Inflammatory macrophage (primary cell): ENCODE data around the gene NCR2.
"Not testable (repeated sequence)": the region's sequence is repeated elsewhere in the genome, so short reads cannot be mapped to it uniquely, and the experiment has no call there.

Experiments
- DNase-seq, 2 donors: peaks; one replicate each; pipeline ENCODE4 v3.0.0-alpha.2; 2020 to 2022
- total RNA-seq, 18 experiments: gene quantifications; one replicate each; lab custom pipeline; 2026; ENCODE audit warnings: mixed read lengths in 6 of 18, inconsistent platforms in 2 of 18; lab: John Stamatoyannopoulos, UW

Gene NCR2, protein sequence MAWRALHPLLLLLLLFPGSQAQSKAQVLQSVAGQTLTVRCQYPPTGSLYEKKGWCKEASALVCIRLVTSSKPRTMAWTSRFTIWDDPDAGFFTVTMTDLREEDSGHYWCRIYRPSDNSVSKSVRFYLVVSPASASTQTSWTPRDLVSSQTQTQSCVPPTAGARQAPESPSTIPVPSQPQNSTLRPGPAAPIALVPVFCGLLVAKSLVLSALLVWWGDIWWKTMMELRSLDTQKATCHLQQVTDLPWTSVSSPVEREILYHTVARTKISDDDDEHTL
- total RNA-seq = 0 to 0.03 (median 0) reads per million in 18 experiments

DNA sequence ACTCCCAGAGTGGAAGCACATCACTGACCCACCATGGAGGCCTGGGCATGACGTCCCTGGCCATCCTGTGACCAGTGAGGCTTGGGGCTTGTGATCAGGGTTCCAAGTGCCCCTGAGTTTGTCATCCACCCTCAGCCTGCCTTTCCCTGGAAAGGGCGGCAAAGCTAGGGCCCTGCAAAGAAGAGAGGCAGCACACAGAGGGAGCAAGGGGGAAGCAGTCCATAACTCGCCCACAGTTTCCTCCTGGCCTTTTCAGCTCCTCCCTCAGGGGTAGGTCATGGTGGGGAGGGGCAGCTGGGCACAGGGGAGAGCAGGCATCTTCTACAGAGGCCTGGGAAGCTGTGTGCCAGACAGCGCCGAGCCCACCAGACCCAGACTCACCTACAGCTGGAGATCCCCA lies at the start of gene NCR2:
NCR2 (plus strand) TSS at position 313 of the 400 bp plus-strand sequence. CDS start 269 bp downstream, outside the sequence.
- no peak for DNase-seq

GRCh38 chr6:41286544-41287346 lies 48.7 kb upstream of the NCR2 start, which contains the start of gene TREM1:
TSS of gene TREM1 (minus strand) at chr6:41286682. CDS start at chr6:41286655, 27 bp downstream.
- DNase-seq = peak; percentile 94 to 97

- DNase-seq = peak; percentile 33 to 39
Measured at GRCh38 chr6:41288030-41288753, 47.2 kb upstream of the NCR2 start.

DNA sequence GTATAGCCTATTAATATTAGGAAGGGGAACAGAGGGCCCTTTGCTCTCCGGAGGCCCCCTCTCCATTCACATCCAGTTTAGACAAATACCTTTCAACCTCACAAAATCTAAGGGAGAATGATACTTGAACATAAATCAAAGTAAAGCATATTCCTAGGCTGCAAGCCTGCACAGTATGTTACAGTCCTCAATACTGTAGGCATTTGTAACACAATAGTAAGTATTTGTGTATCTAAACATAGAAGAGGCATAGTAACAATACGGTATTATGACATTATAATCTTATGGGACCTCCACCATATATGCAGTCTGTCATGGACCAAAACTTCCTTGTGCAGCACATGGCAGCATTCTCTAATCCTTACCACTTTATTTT lies 46.7 kb upstream of the NCR2 start:
- no peak for DNase-seq

- DNase-seq = no peak
Measured at GRCh38 chr6:41289815-41290214, 45.6 kb upstream of the NCR2 start.

- no peak for DNase-seq
Measured at GRCh38 chr6:41291717-41292116, 43.7 kb upstream of the NCR2 start.

DNA sequence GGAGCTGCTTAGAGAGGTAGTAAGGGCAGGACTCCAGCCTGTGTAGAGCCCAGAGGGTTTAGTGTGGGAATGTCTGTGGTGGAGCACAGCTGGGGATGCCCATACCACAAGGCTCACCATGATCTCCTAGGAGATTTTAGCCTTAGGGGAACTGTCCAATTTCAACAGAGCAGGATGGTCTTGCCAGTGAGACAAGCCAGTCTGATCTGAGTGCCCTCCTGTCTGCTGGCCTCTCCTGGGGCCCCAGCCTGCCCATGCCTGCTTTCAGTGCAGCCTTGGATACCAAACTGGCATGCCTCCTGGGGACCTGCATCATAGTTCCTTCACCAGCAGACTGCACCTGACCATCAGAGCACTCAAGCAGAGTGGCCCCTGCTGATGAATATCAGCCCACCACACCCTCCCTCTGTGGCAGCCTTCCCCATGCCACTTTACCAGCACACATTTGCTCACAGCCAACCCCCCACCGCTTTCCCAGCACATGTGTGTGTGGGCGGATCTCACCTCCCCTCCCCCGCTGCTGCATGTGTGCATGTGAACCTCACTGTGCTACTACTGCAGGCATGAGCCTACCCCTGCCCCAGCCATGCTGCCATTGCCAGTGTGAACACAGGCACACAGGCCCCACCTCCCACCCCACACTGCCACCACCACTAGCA lies 41.1 kb upstream of the NCR2 start:
- no peak for DNase-seq

GRCh38 chr6:41297248-41297647 lies 38.2 kb upstream of the NCR2 start:
- DNase-seq = not testable (repeated sequence)

GRCh38 chr6:41298785-41299502 lies 36.5 kb upstream of the NCR2 start:
- DNase-seq = peak; percentile 66 to 87

GRCh38 chr6:41302638-41303037 lies 32.8 kb upstream of the NCR2 start:
- DNase-seq = peak; percentile 70 to 76

- DNase-seq = peak; percentile 26 to 36
Measured at GRCh38 chr6:41306187-41306854, 29.1 kb upstream of the NCR2 start.

DNA sequence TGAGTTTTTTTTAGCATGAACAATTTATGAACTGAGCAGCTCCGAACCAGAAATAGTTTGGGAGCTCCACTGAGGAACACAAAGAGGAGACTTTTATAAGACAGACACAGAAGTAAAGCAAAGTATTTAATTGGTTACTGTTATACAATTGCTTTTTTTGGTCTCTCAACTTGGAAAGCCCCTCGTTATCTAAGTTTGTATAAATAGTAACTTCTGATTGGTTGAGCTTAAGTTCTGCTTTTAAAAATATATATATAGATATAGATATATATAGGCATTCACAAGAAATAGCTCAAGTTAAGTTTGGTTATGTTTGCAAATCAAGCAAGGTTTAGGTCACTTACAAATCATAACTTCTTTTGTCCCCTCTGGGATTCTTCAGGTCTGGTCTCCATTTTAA lies 20.2 kb upstream of the NCR2 start:
- DNase-seq = no peak

DNA sequence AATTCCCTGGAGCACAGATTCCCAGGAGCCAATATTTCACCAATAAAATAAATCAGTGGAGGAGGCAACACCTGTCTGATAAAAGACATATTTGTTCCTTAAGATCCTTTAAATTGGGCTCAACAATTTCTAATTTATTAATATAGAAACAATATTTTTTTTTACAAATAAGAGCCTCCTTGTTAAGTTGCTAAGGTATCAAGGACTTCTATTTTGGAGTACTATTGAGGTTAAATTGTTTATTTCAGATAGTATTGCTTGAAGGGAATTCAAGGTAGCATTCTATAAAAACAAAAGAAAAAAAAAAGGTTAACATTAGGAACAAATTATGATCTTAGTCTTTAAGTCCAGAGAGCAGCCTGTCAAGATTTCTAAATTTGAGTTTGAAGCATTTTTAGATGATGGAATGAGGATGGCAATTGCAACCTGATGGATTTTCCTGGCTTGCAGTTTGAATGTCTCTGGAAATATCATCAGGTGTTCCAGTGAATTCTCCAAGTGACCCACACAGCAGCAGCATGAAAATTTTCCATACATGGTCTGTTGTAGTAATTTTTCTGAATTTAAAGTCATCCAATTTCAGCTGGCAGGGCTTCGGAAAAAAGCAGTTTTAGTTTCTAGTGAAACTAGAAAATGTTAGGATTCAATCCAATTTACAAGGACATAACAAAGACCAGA lies 19.3 kb upstream of the NCR2 start:
- no peak for DNase-seq

- no peak for DNase-seq
Measured at GRCh38 chr6:41318261-41318653, 17.2 kb upstream of the NCR2 start.

- DNase-seq = peak; percentile 82 to 88
Measured at GRCh38 chr6:41318654-41319565, 16.5 kb upstream of the NCR2 start.

DNA sequence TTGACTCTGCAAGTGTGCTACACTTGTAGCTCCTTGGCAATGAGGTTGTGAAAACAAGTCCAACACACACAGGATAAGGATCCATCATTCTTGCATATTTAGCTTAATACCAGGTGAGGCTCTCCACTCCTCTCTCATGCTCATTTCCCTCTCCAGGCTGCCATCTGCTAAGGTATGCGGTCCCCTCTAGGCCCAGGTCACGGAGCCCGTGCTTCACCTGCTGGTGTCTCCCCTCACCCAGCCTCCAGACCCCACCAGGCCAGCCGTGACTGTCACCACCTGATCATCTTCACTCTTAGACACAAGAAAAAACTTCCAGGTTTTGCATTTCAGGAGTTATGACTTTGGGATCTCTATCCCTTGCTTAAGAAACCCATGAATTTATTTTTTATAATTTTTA lies 14.2 kb upstream of the NCR2 start:
- no peak for DNase-seq

DNA sequence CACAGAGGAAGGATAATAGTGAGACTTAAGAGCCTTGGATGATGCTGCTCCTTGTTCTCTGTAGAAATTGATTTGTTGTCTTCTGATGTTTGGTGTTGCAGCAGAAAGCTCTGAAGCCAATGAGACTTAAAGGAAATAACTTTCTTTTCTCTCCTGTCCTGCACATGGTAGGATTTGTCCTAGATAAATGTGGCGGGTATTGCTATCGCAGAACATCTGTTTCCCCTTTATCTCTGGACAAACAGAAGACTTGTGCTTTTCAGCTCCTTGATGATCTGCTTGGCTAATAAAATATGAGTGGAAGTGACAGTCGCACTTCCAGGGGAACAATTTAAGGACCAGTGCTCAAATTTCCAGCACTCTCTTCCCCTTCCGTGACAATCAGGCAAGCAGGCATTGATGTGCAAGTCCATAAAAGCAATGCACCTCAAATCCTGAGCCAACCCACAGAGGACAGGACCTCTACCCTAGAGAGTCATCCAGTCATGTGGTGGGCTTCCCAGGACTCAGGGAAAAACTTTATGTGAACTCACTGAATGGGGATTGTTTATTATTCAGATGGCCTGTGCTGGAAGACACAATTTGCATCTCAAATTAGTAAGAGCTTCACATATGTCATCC lies 9.9 kb upstream of the NCR2 start:
- DNase-seq = no peak

- DNase-seq = no peak
Measured at GRCh38 chr6:41326092-41326491, 9.3 kb upstream of the NCR2 start.

- no peak for DNase-seq
Measured at GRCh38 chr6:41327177-41327576, 8.2 kb upstream of the NCR2 start.
